ENCODE measurements around the gene SLC27A2. TPM values are rescaled to one million over a fixed set of nuclear protein-coding genes. Genes with fewer than 3 reads are reported as not detected.

The SLC27A2 gene
- total RNA-seq, 1 experiment from 2014 or later: 7.0 TPM

DNA sequence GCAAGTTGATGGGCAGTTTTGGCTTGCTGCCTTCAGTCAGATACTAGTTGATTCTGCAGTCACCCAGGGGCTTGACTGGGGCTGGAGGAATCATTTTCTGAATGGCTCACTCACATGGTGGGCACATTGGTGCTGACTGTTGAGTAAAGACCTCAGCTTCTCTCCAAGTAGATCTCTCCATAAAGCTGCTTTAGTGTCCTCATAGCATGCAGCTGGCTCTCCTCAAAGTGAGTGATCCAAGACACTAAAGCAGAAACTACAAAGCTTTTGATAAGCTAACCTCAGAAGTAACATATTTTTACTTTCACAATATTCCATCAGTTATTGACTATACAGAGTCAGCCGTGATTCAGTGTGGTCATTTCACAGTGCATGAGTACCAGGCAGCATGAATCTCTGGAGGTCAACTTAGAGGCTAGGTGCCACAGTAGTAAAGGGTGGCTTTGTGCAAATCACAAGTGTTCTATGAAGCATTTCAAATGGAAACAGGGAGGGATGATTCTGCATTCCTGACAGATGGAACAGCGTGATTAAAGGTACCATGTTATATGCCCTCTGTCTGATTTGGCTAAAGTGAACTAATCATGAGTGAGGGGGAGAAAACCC lies 38.6 kb upstream of the SLC27A2 start:
- peaks cover 9 to 10% of the 10 kb centered on the region in 2 experiments for H3K4me1 Mint-ChIP-seq
- H3K36me3 Mint-ChIP-seq (ENCODE audit: insufficient read depth in 1 of 3, low read depth in 3 of 3): no peaks in the 10 kb centered on the region

More for the DNA sequence above, 38.6 kb upstream of the SLC27A2 start:
- H4K91ac ChIP-seq (ENCODE audit: insufficient read length, low read depth, low read length): no peak overlapping the region
- H3K79me1 ChIP-seq (ENCODE audit: insufficient read depth, low read depth, low read length, poor library complexity, severe bottlenecking): no peaks in the 10 kb centered on the region
- H2AK5ac ChIP-seq (ENCODE audit: insufficient read length, low read length): no peak overlapping the region
- H4K5ac ChIP-seq (ENCODE audit: insufficient read length, low read depth, low read length): no peak overlapping the region
- H3K79me2 ChIP-seq (ENCODE audit: insufficient read depth, low read length): no peaks in the 10 kb centered on the region
- no peak overlapping the region for H3K14ac ChIP-seq (ENCODE audit: insufficient read depth, low read length)
- H3K23ac ChIP-seq (ENCODE audit: insufficient read length, low read depth, low read length): no peak overlapping the region
- H3K4me1 ChIP-seq (ENCODE audit: insufficient read depth, low read length): no peaks in the 10 kb centered on the region
- no peak overlapping the region for H3T11ph ChIP-seq (ENCODE audit: low read length)
- H3K56ac ChIP-seq (ENCODE audit: insufficient read length, low read depth, low read length): no peak overlapping the region
- no peak overlapping the region for H3K9ac ChIP-seq (ENCODE audit: extremely low read depth, insufficient read length, low read length)
- no peak overlapping the region for H4K8ac ChIP-seq (replicated peaks; ENCODE audit: insufficient read length, low read depth, low read length)
- no peak overlapping the region for H3K4ac ChIP-seq (ENCODE audit: low read depth, low read length)
- Mint-ChIP-seq H3K4me3 (no peak overlapping the region), H3K27ac (0 out of 7 replicates have a peak overlapping the region, but pooled peaks of 1 of the 3 experiments have one; percentile 59), H3K27me3 (ENCODE audit: low read depth) (no peaks in the 10 kb centered on the region), H3K9me3 (no peaks in the 10 kb centered on the region)
- H3K23me2 ChIP-seq (ENCODE audit: insufficient read length, low read depth, low read length, poor library complexity, severe bottlenecking): no peaks in the 10 kb centered on the region
- H2BK120ac ChIP-seq (ENCODE audit: low read depth, low read length, poor library complexity, severe bottlenecking): no peak overlapping the region
- H2BK5ac ChIP-seq (ENCODE audit: insufficient read length, low read length): no peak overlapping the region
- no peak overlapping the region for H2AFZ ChIP-seq (ENCODE audit: low read length)
- no peak overlapping the region for H2BK12ac ChIP-seq (ENCODE audit: insufficient read length, low read depth, low read length)
- no peak overlapping the region for H3K18ac ChIP-seq (ENCODE audit: insufficient read length, low read depth, low read length)
- no peak for DNase-seq
- no peak overlapping the region for H2BK15ac ChIP-seq (ENCODE audit: low read depth, low read length)
- no peak overlapping the region for H2BK20ac ChIP-seq (ENCODE audit: low read depth, low read length, poor library complexity, severe bottlenecking)
- no peaks in the 10 kb centered on the region for H3K9me3 ChIP-seq (ENCODE audit: control insufficient read depth, low read depth, low read length)
- H3K27me3 ChIP-seq (ENCODE audit: insufficient read depth, low read length): no peaks in the 10 kb centered on the region
- no peak overlapping the region for H3K27ac ChIP-seq (ENCODE audit: insufficient read length, low read depth, low read length)
- TF ChIP-seq CTCF (conservative IDR thresholded peaks at IDR 0.05): no peak
- no peak overlapping the region for H3K4me2 ChIP-seq (ENCODE audit: insufficient read depth, insufficient read length, low read length)
- H4K20me1 ChIP-seq (ENCODE audit: control insufficient read depth, insufficient read depth, insufficient read length): no peaks in the 10 kb centered on the region
- no CpG with 5 or more reads among the region's 2 CpGs for WGBS (ENCODE audit: extremely low coverage, insufficient read length, low lambda C conversion rate)

Measured in H9 (cell line).